Neural progenitor cell (in vitro differentiated cells): ENCODE measurements around the gene ACBD5. TPM values are rescaled to one million over a fixed set of nuclear protein-coding genes. Genes with fewer than 3 reads are reported as not detected.
A peak's percentile ranks its signal among the peaks of the same experiment; 100 is the strongest.

Source experiments
- DNase-seq: peaks from one replicate; pipeline ENCODE4 v3.0.0-alpha.2; 2016; ENCODE audit warnings: low spot score
- H2AFZ ChIP-seq: fragments of 200-600 bp; sonication (generic); replicated peaks from 2 replicates; pipeline ENCODE4 v1.6.1; 2016; ENCODE audit warnings: antibody characterized with exemption
- H3F3A ChIP-seq: fragments of 200-600 bp; sonication (generic); 2 replicates; pipeline ENCODE4 v1.6.1; 2016; ENCODE audit warnings: antibody characterized with exemption, low read depth
- H3K27ac ChIP-seq: fragments of 200-600 bp; sonication (generic); 2 replicates; pipeline ENCODE4 v1.5.1; 2016; ENCODE audit warnings: mild to moderate bottlenecking
- H3K27me3 ChIP-seq: fragments of 200-600 bp; sonication (generic); 2 replicates; pipeline ENCODE4 v1.6.1; 2016; ENCODE audit warnings: mild to moderate bottlenecking, moderate library complexity
- H3K36me3 ChIP-seq: fragments of 200-600 bp; sonication (generic); 2 replicates; pipeline ENCODE4 v1.5.1; 2016
- H3K4me1 ChIP-seq: fragments of 200-600 bp; sonication (generic); 2 replicates; pipeline ENCODE4 v1.6.1; 2016; ENCODE audit warnings: mixed run types
- H3K4me2 ChIP-seq: fragments of 200-600 bp; sonication (generic); 2 replicates; pipeline ENCODE4 v1.6.1; 2016
- H3K4me3 ChIP-seq: fragments of 200-600 bp; sonication (generic); 2 replicates; pipeline ENCODE4 v1.5.1; 2016
- H3K79me2 ChIP-seq: fragments of 200-600 bp; sonication (generic); 2 replicates; pipeline ENCODE4 v1.6.1; 2016; ENCODE audit warnings: low read depth
- H3K9ac ChIP-seq: fragments of 200-600 bp; sonication (generic); 2 replicates; pipeline ENCODE4 v1.6.1; 2016
- H3K9me3 ChIP-seq: fragments of 200-600 bp; sonication (generic); 2 replicates; pipeline ENCODE4 v1.5.1; 2016; ENCODE audit warnings: low read depth
- H4K20me1 ChIP-seq: fragments of 200-600 bp; sonication (generic); 2 replicates; pipeline ENCODE4 v1.6.1; 2016; ENCODE audit warnings: low read depth
- H3K27ac Mint-ChIP-seq: 3 replicates; pipeline ENCODE4 v1.8.0; 2021; ENCODE audit warnings: mixed read lengths
- H3K27me3 Mint-ChIP-seq: 2 replicates; pipeline ENCODE4 v1.8.0; 2022; ENCODE audit warnings: low read depth, mild to moderate bottlenecking, inconsistent platforms, moderate library complexity, mixed read lengths; ENCODE audit not compliant: insufficient read depth
- H3K36me3 Mint-ChIP-seq: 3 replicates; pipeline ENCODE4 v1.8.0; 2021; ENCODE audit warnings: mixed read lengths
- H3K4me1 Mint-ChIP-seq: 3 replicates; pipeline ENCODE4 v1.8.0; 2021; ENCODE audit warnings: mixed read lengths
- H3K4me3 Mint-ChIP-seq: 3 replicates; pipeline ENCODE4 v1.8.0; 2021; ENCODE audit warnings: mild to moderate bottlenecking, moderate library complexity, mixed read lengths
- H3K9me3 Mint-ChIP-seq: 3 replicates; pipeline ENCODE4 v1.8.0; 2020; ENCODE audit warnings: mixed read lengths
- EZH2 ChIP-seq: fragments of 200-600 bp; sonication (generic); IDR thresholded peaks from 2 replicates; pipeline ENCODE4 v1.6.1; 2017; ENCODE audit warnings: antibody characterized with exemption, mild to moderate bottlenecking, moderate library complexity
- EZH2phosphoT487 ChIP-seq: fragments of 200-600 bp; sonication (generic); IDR thresholded peaks from 2 replicates; pipeline ENCODE4 v1.6.1; 2017; ENCODE audit warnings: antibody characterized with exemption
- total RNA-seq: library from RNA; depleted of rRNA; stranded (reverse); fragments of >200 nt; gene quantifications from 2 replicates; pipeline ENCODE4 v1.2.3, GENCODE V29; 2015; ENCODE audit warnings: low replicate concordance
- TF ChIP-seq, protein P1 (sequence below): fragments of 200-600 bp; sonication (generic); IDR thresholded peaks from 2 replicates; pipeline ENCODE4 v1.5.1; 2017; ENCODE audit warnings: antibody characterized with exemption, mild to moderate bottlenecking

Gene ACBD5
- total RNA-seq, 1 donor from 2014 or later = 21.8 TPM

DNA sequence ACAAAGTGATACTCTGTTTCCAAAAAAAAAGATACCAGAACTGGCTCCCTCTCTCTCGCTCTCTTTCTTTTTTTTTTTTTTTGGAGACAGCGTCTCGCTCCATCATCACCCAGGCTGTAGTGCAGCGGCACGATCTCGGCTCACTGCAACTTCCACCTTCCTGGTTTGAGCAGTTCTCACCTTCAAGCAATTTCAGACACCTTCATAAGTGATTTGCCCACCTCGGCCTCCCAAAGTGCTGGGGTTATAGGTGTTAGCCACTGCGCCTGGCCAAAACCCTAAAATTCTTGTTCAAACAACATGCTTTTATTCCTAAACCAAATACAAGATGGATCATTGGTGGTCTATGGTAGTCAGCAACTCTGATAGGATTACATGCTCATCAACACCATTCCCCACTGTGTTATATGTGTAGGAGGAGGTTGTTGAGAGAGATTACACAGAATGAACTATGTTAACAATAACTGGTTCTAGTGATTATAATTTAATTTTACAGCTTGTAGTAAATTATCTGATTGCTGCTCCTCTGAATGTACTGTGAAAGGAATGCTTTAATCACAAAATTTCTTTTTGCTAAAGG lies 15.5 kb downstream of the ACBD5 start:
- H3K27ac ChIP-seq = no peak overlapping the region
- no peaks in the 10 kb centered on the region for H3K9me3 Mint-ChIP-seq

DNA sequence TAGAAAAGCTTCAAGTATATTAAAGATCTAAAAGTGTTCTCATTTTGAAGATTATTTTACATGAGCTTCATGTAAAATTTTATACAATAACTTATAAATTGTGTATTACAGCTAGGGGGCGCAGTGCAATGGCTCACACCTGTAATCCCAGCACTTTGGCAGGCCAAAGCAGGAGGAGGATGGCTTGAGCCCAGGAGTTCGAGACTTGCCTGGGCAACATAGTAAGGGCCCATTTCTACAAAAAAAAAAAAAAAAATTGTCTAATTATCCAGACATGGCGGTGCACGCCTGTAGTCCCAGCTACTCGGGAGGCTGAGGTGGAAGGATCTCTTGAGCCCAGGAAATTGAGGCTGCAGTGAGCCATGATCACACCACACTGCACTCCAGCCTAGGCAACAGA lies 16.6 kb downstream of the ACBD5 start:
- H3K27me3 Mint-ChIP-seq = no peaks in the 10 kb centered on the region
- H4K20me1 ChIP-seq = no peaks in the 10 kb centered on the region
- no peak overlapping the region for H3K4me3 Mint-ChIP-seq
- no peak overlapping the region for H3K27ac Mint-ChIP-seq
- H3K9me3 ChIP-seq = no peaks in the 10 kb centered on the region
- no peaks in the 10 kb centered on the region for H3K79me2 ChIP-seq
- H3K9ac ChIP-seq = no peak overlapping the region
- H2AFZ ChIP-seq = no peak overlapping the region
- no peak overlapping the region for H3K27ac ChIP-seq
- no peaks in the 10 kb centered on the region for H3K9me3 Mint-ChIP-seq
- no peak overlapping the region for H3K4me3 ChIP-seq
- H3K4me2 ChIP-seq = no peak overlapping the region
- no peak for TF ChIP-seq EZH2phosphoT487
- TF ChIP-seq, protein P1, sequence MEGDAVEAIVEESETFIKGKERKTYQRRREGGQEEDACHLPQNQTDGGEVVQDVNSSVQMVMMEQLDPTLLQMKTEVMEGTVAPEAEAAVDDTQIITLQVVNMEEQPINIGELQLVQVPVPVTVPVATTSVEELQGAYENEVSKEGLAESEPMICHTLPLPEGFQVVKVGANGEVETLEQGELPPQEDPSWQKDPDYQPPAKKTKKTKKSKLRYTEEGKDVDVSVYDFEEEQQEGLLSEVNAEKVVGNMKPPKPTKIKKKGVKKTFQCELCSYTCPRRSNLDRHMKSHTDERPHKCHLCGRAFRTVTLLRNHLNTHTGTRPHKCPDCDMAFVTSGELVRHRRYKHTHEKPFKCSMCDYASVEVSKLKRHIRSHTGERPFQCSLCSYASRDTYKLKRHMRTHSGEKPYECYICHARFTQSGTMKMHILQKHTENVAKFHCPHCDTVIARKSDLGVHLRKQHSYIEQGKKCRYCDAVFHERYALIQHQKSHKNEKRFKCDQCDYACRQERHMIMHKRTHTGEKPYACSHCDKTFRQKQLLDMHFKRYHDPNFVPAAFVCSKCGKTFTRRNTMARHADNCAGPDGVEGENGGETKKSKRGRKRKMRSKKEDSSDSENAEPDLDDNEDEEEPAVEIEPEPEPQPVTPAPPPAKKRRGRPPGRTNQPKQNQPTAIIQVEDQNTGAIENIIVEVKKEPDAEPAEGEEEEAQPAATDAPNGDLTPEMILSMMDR = peak; percentile 71
- no peaks in the 10 kb centered on the region for H3K4me1 Mint-ChIP-seq
- H3K36me3 ChIP-seq = peaks cover 4% of the 10 kb centered on the region
- peak; percentile 38 for DNase-seq
- H3K27me3 ChIP-seq = no peaks in the 10 kb centered on the region
- no peaks in the 10 kb centered on the region for H3F3A ChIP-seq
- H3K4me1 ChIP-seq = no peaks in the 10 kb centered on the region
- peaks cover 9% of the 10 kb centered on the region for H3K36me3 Mint-ChIP-seq

More for the DNA sequence above, 15.5 kb downstream of the ACBD5 start:
- DNase-seq = no peak
- TF ChIP-seq EZH2 (no peak), EZH2phosphoT487 (no peak)
- TF ChIP-seq, protein P1 = no peak
- no peaks in the 10 kb centered on the region for H3K79me2 ChIP-seq
- Mint-ChIP-seq H3K27me3 (no peaks in the 10 kb centered on the region), H3K27ac (no peak overlapping the region), H3K36me3 (peaks cover 4% of the 10 kb centered on the region), H3K4me3 (no peak overlapping the region), H3K4me1 (no peaks in the 10 kb centered on the region)
- H3K27me3 ChIP-seq = no peaks in the 10 kb centered on the region
- no peaks in the 10 kb centered on the region for H4K20me1 ChIP-seq
- H3K4me2 ChIP-seq = no peak overlapping the region
- H3K4me3 ChIP-seq = no peak overlapping the region
- H2AFZ ChIP-seq = no peak overlapping the region
- H3K36me3 ChIP-seq = no peaks in the 10 kb centered on the region
- H3K9ac ChIP-seq = no peak overlapping the region
- H3F3A ChIP-seq = no peaks in the 10 kb centered on the region
- H3K4me1 ChIP-seq = no peaks in the 10 kb centered on the region
- no peaks in the 10 kb centered on the region for H3K9me3 ChIP-seq

DNA sequence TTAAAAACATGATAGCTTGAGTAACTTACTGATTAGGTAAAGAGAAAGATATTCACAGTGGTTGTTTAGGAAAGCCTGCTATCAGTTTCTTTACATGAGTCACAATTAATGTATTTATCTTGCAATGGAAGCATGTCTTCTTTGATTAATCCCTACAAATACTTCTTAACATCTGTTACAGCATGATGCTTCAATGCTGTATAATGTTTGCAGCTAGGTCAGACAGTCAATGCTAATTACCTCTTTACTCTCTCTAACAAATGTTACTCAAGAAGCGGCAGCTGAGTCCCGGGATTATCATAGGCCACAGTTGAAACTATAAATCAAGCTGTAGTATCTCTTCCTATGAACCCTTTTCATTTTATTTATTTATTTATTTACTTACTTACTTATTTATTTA lies 33.2 kb downstream of the ACBD5 start:
- Mint-ChIP-seq H3K9me3 (no peaks in the 10 kb centered on the region), H3K4me1 (no peaks in the 10 kb centered on the region), H3K27me3 (no peaks in the 10 kb centered on the region), H3K36me3 (peaks cover 23% of the 10 kb centered on the region), H3K27ac (no peak overlapping the region), H3K4me3 (no peak overlapping the region)
- Histone ChIP-seq H3K36me3 (no peaks in the 10 kb centered on the region), H3K9me3 (no peaks in the 10 kb centered on the region), H3K27me3 (no peaks in the 10 kb centered on the region), H3F3A (no peaks in the 10 kb centered on the region), H3K4me1 (no peaks in the 10 kb centered on the region), H4K20me1 (no peaks in the 10 kb centered on the region), H3K4me3 (no peak overlapping the region), H3K27ac (no peak overlapping the region), H3K79me2 (no peaks in the 10 kb centered on the region), H3K4me2 (no peak overlapping the region), H2AFZ (no peak overlapping the region), H3K9ac (no peak overlapping the region)
- no peak for TF ChIP-seq EZH2phosphoT487
- TF ChIP-seq, protein P1 = no peak
- no peak for TF ChIP-seq EZH2
- DNase-seq = no peak
